Measurements from ENCODE around the gene EXOC6B.
"Not testable (repeated sequence)": the region's sequence is repeated elsewhere in the genome, so short reads cannot be mapped to it uniquely, and the experiment has no call there.

The EXOC6B gene

GRCh38 chr2:72570413-72570812 is 255.4 kb downstream of the EXOC6B start:
- Histone ChIP-seq H3K4me1 (ENCODE audit: control insufficient read depth, insufficient read depth, low read length) (no peaks in the 10 kb centered on the region), H3K27ac (ENCODE audit: insufficient read depth, low read depth, low read length, poor library complexity, severe bottlenecking) (no peak overlapping the region), H3K36me3 (ENCODE audit: control insufficient read depth, insufficient read depth, low read length) (no peaks in the 10 kb centered on the region), H3K27me3 (ENCODE audit: control insufficient read depth, insufficient read depth, low read length, poor library complexity, severe bottlenecking) (no peaks in the 10 kb centered on the region), H3K9me3 (ENCODE audit: control insufficient read depth, low read length) (no peaks in the 10 kb centered on the region), H3K4me3 (ENCODE audit: insufficient read depth, low read depth, low read length) (no peak overlapping the region)
- WGBS, 2 experiments = 100% methylated on average over 1 of the region's 1 CpG; no CpG with 5 or more reads in 1 of the 2 experiments

GRCh38 chr2:72562451-72563153 is 263.2 kb downstream of the EXOC6B start:
- no peaks in the 10 kb centered on the region for H3K36me3 ChIP-seq (ENCODE audit: control insufficient read depth, insufficient read depth, low read length)
- H3K27me3 ChIP-seq (ENCODE audit: control insufficient read depth, insufficient read depth, low read length, poor library complexity, severe bottlenecking) = no peaks in the 10 kb centered on the region
- no peak overlapping the region for H3K4me3 ChIP-seq (ENCODE audit: insufficient read depth, low read depth, low read length)
- H3K9me3 ChIP-seq (ENCODE audit: control insufficient read depth, low read length) = no peaks in the 10 kb centered on the region
- H3K4me1 ChIP-seq (ENCODE audit: control insufficient read depth, insufficient read depth, low read length) = no peaks in the 10 kb centered on the region
- no peak overlapping the region for H3K27ac ChIP-seq (ENCODE audit: insufficient read depth, low read depth, low read length, poor library complexity, severe bottlenecking)
- 68 to 71% methylated on average over 2 to 3 of the region's 4 CpGs for WGBS, 2 experiments

GRCh38 chr2:72561621-72562318 is 264.1 kb downstream of the EXOC6B start:
- Histone ChIP-seq H3K36me3 (ENCODE audit: control insufficient read depth, insufficient read depth, low read length) (no peaks in the 10 kb centered on the region), H3K27me3 (ENCODE audit: control insufficient read depth, insufficient read depth, low read length, poor library complexity, severe bottlenecking) (no peaks in the 10 kb centered on the region), H3K4me3 (ENCODE audit: insufficient read depth, low read depth, low read length) (no peak overlapping the region), H3K4me1 (ENCODE audit: control insufficient read depth, insufficient read depth, low read length) (no peaks in the 10 kb centered on the region), H3K27ac (ENCODE audit: insufficient read depth, low read depth, low read length, poor library complexity, severe bottlenecking) (peak overlapping the region; percentile 18), H3K9me3 (ENCODE audit: control insufficient read depth, low read length) (no peaks in the 10 kb centered on the region)
- 75 to 83% methylated on average over 3 to 4 of the region's 4 CpGs for WGBS, 2 experiments

GRCh38 chr2:72555943-72556342 is 269.9 kb downstream of the EXOC6B start:
- Histone ChIP-seq H3K27me3 (ENCODE audit: control insufficient read depth, insufficient read depth, low read length, poor library complexity, severe bottlenecking) (no peaks in the 10 kb centered on the region), H3K4me3 (ENCODE audit: insufficient read depth, low read depth, low read length) (no peak overlapping the region), H3K4me1 (ENCODE audit: control insufficient read depth, insufficient read depth, low read length) (no peaks in the 10 kb centered on the region), H3K9me3 (ENCODE audit: control insufficient read depth, low read length) (no peaks in the 10 kb centered on the region), H3K36me3 (ENCODE audit: control insufficient read depth, insufficient read depth, low read length) (no peaks in the 10 kb centered on the region), H3K27ac (ENCODE audit: insufficient read depth, low read depth, low read length, poor library complexity, severe bottlenecking) (no peak overlapping the region)
- 93 to 95% methylated on average over 1 of the region's 1 CpG for WGBS, 2 experiments

GRCh38 chr2:72555363-72555762 is 270.5 kb downstream of the EXOC6B start:
- not testable (repeated sequence) for H3K27me3 ChIP-seq (ENCODE audit: control insufficient read depth, insufficient read depth, low read length, poor library complexity, severe bottlenecking); H3K9me3 ChIP-seq (ENCODE audit: control insufficient read depth, low read length); H3K4me3 ChIP-seq (ENCODE audit: insufficient read depth, low read depth, low read length); H3K27ac ChIP-seq (ENCODE audit: insufficient read depth, low read depth, low read length, poor library complexity, severe bottlenecking); H3K4me1 ChIP-seq (ENCODE audit: control insufficient read depth, insufficient read depth, low read length); H3K36me3 ChIP-seq (ENCODE audit: control insufficient read depth, insufficient read depth, low read length)
- whole genome bisulfite sequencing, 2 experiments = 82 to 93% methylated on average over 1 of the region's 1 CpG

GRCh38 chr2:72554910-72555309 is 270.9 kb downstream of the EXOC6B start:
- no CpG with 5 or more reads among the region's 1 CpG for WGBS, 2 experiments
- H3K9me3 ChIP-seq (ENCODE audit: control insufficient read depth, low read length) = not testable (repeated sequence)

GRCh38 chr2:72554381-72554780 is 271.5 kb downstream of the EXOC6B start:
- Histone ChIP-seq H3K9me3 (ENCODE audit: control insufficient read depth, low read length) (no peaks in the 10 kb centered on the region), H3K4me1 (ENCODE audit: control insufficient read depth, insufficient read depth, low read length) (no peaks in the 10 kb centered on the region), H3K4me3 (ENCODE audit: insufficient read depth, low read depth, low read length) (no peak overlapping the region), H3K27ac (ENCODE audit: insufficient read depth, low read depth, low read length, poor library complexity, severe bottlenecking) (no peak overlapping the region), H3K36me3 (ENCODE audit: control insufficient read depth, insufficient read depth, low read length) (no peaks in the 10 kb centered on the region), H3K27me3 (ENCODE audit: control insufficient read depth, insufficient read depth, low read length, poor library complexity, severe bottlenecking) (no peaks in the 10 kb centered on the region)

More at GRCh38 chr2:72554910-72555309, 270.9 kb downstream of the EXOC6B start:
- H3K36me3 ChIP-seq (ENCODE audit: control insufficient read depth, insufficient read depth, low read length); H3K27ac ChIP-seq (ENCODE audit: insufficient read depth, low read depth, low read length, poor library complexity, severe bottlenecking); H3K4me1 ChIP-seq (ENCODE audit: control insufficient read depth, insufficient read depth, low read length); H3K4me3 ChIP-seq (ENCODE audit: insufficient read depth, low read depth, low read length); H3K27me3 ChIP-seq (ENCODE audit: control insufficient read depth, insufficient read depth, low read length, poor library complexity, severe bottlenecking): not testable (repeated sequence)

GRCh38 chr2:72548081-72548764 is 277.6 kb downstream of the EXOC6B start:
- 93 to 95% methylated on average over 3 of the region's 5 CpGs for WGBS, 2 experiments

GRCh38 chr2:72545790-72546189 is 280.0 kb downstream of the EXOC6B start:
- H3K4me3 ChIP-seq (ENCODE audit: insufficient read depth, low read depth, low read length) = no peak overlapping the region
- no peaks in the 10 kb centered on the region for H3K4me1 ChIP-seq (ENCODE audit: control insufficient read depth, insufficient read depth, low read length)
- no peaks in the 10 kb centered on the region for H3K27me3 ChIP-seq (ENCODE audit: control insufficient read depth, insufficient read depth, low read length, poor library complexity, severe bottlenecking)
- no peak overlapping the region for H3K27ac ChIP-seq (ENCODE audit: insufficient read depth, low read depth, low read length, poor library complexity, severe bottlenecking)
- H3K36me3 ChIP-seq (ENCODE audit: control insufficient read depth, insufficient read depth, low read length) = no peaks in the 10 kb centered on the region
- H3K9me3 ChIP-seq (ENCODE audit: control insufficient read depth, low read length) = no peaks in the 10 kb centered on the region
- 80 to 100% methylated on average over 1 of the region's 1 CpG for WGBS, 2 experiments

More at GRCh38 chr2:72548081-72548764, 277.6 kb downstream of the EXOC6B start:
- Histone ChIP-seq H3K27me3 (ENCODE audit: control insufficient read depth, insufficient read depth, low read length, poor library complexity, severe bottlenecking) (no peaks in the 10 kb centered on the region), H3K27ac (ENCODE audit: insufficient read depth, low read depth, low read length, poor library complexity, severe bottlenecking) (no peak overlapping the region), H3K9me3 (ENCODE audit: control insufficient read depth, low read length) (no peaks in the 10 kb centered on the region), H3K36me3 (ENCODE audit: control insufficient read depth, insufficient read depth, low read length) (no peaks in the 10 kb centered on the region), H3K4me3 (ENCODE audit: insufficient read depth, low read depth, low read length) (no peak overlapping the region), H3K4me1 (ENCODE audit: control insufficient read depth, insufficient read depth, low read length) (no peaks in the 10 kb centered on the region)

GRCh38 chr2:72544554-72544953 is 281.3 kb downstream of the EXOC6B start:
- Histone ChIP-seq H3K27me3 (ENCODE audit: control insufficient read depth, insufficient read depth, low read length, poor library complexity, severe bottlenecking) (no peaks in the 10 kb centered on the region), H3K4me1 (ENCODE audit: control insufficient read depth, insufficient read depth, low read length) (no peaks in the 10 kb centered on the region)

More at GRCh38 chr2:72544554-72544953, 281.3 kb downstream of the EXOC6B start:
- Histone ChIP-seq H3K36me3 (ENCODE audit: control insufficient read depth, insufficient read depth, low read length) (no peaks in the 10 kb centered on the region), H3K9me3 (ENCODE audit: control insufficient read depth, low read length) (no peaks in the 10 kb centered on the region), H3K4me3 (ENCODE audit: insufficient read depth, low read depth, low read length) (no peak overlapping the region), H3K27ac (ENCODE audit: insufficient read depth, low read depth, low read length, poor library complexity, severe bottlenecking) (no peak overlapping the region)

Data from ectodermal cell (in vitro differentiated cells).